GF-D8 (cell line): ENCODE measurements around the gene GDF3.
"Not testable (repeated sequence)": the region's sequence is repeated elsewhere in the genome, so short reads cannot be mapped to it uniquely, and the experiment has no call there.

Experiments used
- DNase-seq: peaks from one replicate; lab custom pipeline; 2025; lab: John Stamatoyannopoulos, UW

GDF3 gene

GRCh38 chr12:7667125-7667524, 28.4 kb downstream of the GDF3 start:
- peak; percentile 8 for DNase-seq

- DNase-seq: no peak
Measured at GRCh38 chr12:7666595-7666994, 29.0 kb downstream of the GDF3 start.

GRCh38 chr12:7661741-7662140, 33.8 kb downstream of the GDF3 start:
- DNase-seq: no peak

- no peak for DNase-seq
Measured at GRCh38 chr12:7656121-7656520, 39.5 kb downstream of the GDF3 start.

GRCh38 chr12:7650091-7650490, 45.5 kb downstream of the GDF3 start:
- DNase-seq: no peak

- no peak for DNase-seq
Measured at GRCh38 chr12:7647071-7647470, 48.5 kb downstream of the GDF3 start.

- no peak for DNase-seq
Measured at GRCh38 chr12:7646178-7646475, 49.4 kb downstream of the GDF3 start.

- no peak for DNase-seq
Measured at GRCh38 chr12:7645395-7646177, 50.0 kb downstream of the GDF3 start.

GRCh38 chr12:7642876-7643309, 52.7 kb downstream of the GDF3 start:
- DNase-seq: no peak

- no peak for DNase-seq
Measured at GRCh38 chr12:7642287-7642686, 53.3 kb downstream of the GDF3 start.

GRCh38 chr12:7640123-7640995, 55.2 kb downstream of the GDF3 start:
- not testable (repeated sequence) for DNase-seq
